GM23338 (cell line): Measurements from ENCODE around the gene XKRX. TPM values are rescaled to one million over a fixed set of nuclear protein-coding genes. Genes with fewer than 3 reads are reported as not detected.

Source experiments
- ATAC-seq: fragments of 200-7000 bp; cut with Tn5 transposase; 3 replicates; pipeline ENCODE4 v1.9.1; 2020
- DNase-seq: peaks from one replicate; pipeline ENCODE4 v3.0.0-alpha.2; 2015; ENCODE audit warnings: low spot score
- H2AFZ ChIP-seq: fragments of 200-600 bp; sonication (generic); 2 replicates; pipeline ENCODE4 v1.8.0; 2016; ENCODE audit warnings: antibody characterized with exemption, mild to moderate bottlenecking, moderate library complexity
- H3F3A ChIP-seq: fragments of 200-600 bp; sonication (generic); replicated peaks from 2 replicates; pipeline ENCODE4 v1.8.0; 2017; ENCODE audit warnings: antibody characterized with exemption, mixed run types, low read depth
- H3K27ac ChIP-seq: fragments of 200-600 bp; sonication (generic); 2 replicates; pipeline ENCODE4 v1.6.1; 2016; ENCODE audit warnings: low read depth
- H3K27me3 ChIP-seq: fragments of 200-600 bp; sonication (generic); 2 replicates; pipeline ENCODE4 v1.8.0; 2016; ENCODE audit warnings: mild to moderate bottlenecking, mixed run types, moderate library complexity; ENCODE audit not compliant: insufficient read depth
- H3K36me3 ChIP-seq: fragments of 200-600 bp; sonication (generic); 2 replicates; pipeline ENCODE4 v1.8.0; 2016; ENCODE audit warnings: mild to moderate bottlenecking; ENCODE audit not compliant: insufficient read depth
- H3K4me1 ChIP-seq: fragments of 200-600 bp; sonication (generic); 2 replicates; pipeline ENCODE4 v1.8.0; 2016; ENCODE audit warnings: mild to moderate bottlenecking, moderate library complexity; ENCODE audit not compliant: insufficient read depth
- H3K4me2 ChIP-seq: fragments of 200-600 bp; sonication (generic); 2 replicates; pipeline ENCODE4 v1.7.1; 2017; ENCODE audit warnings: mixed run types
- H3K4me3 ChIP-seq: fragments of 200-600 bp; sonication (generic); 2 replicates; pipeline ENCODE4 v1.6.1; 2016; ENCODE audit warnings: mixed run types
- H3K79me2 ChIP-seq: fragments of 200-600 bp; sonication (generic); replicated peaks from 2 replicates; pipeline ENCODE4 v1.8.0; 2017; ENCODE audit warnings: mild to moderate bottlenecking; ENCODE audit not compliant: insufficient read depth
- H3K9me2 ChIP-seq: fragments of 200-600 bp; sonication (generic); 2 replicates; pipeline ENCODE4 v1.8.0; 2017; ENCODE audit not compliant: insufficient read depth
- H4K20me1 ChIP-seq: fragments of 200-600 bp; sonication (generic); replicated peaks from 2 replicates; pipeline ENCODE4 v1.8.0; 2017; ENCODE audit warnings: mild to moderate bottlenecking; ENCODE audit not compliant: insufficient read depth
- H3K27ac Mint-ChIP-seq: 2 replicates; pipeline ENCODE4 v1.8.0; 2020; ENCODE audit warnings: inconsistent platforms, mild to moderate bottlenecking, moderate library complexity, mixed read lengths
- H3K27me3 Mint-ChIP-seq: 3 replicates; pipeline ENCODE4 v1.8.0; 2022; ENCODE audit warnings: low read depth, mild to moderate bottlenecking, moderate library complexity, mixed read lengths, inconsistent platforms; ENCODE audit not compliant: insufficient read depth, poor library complexity
- H3K36me3 Mint-ChIP-seq: 3 replicates; pipeline ENCODE4 v1.8.0; 2021; ENCODE audit warnings: low read depth, mild to moderate bottlenecking, inconsistent platforms, moderate library complexity, mixed read lengths
- H3K4me1 Mint-ChIP-seq: 3 replicates; pipeline ENCODE4 v1.8.0; 2020; ENCODE audit warnings: mild to moderate bottlenecking, inconsistent platforms, mixed read lengths
- H3K4me3 Mint-ChIP-seq: 3 replicates; pipeline ENCODE4 v1.8.0; 2021; ENCODE audit warnings: moderate library complexity, mild to moderate bottlenecking, inconsistent platforms, mixed read lengths
- H3K9me3 Mint-ChIP-seq: 3 replicates; pipeline ENCODE4 v1.8.0; 2020; ENCODE audit warnings: moderate library complexity, mild to moderate bottlenecking, inconsistent platforms, mixed read lengths
- CREB1 ChIP-seq: fragments of 250-450 bp; sonication (Bioruptor Pico); IDR thresholded peaks from 2 replicates; pipeline ENCODE4 v1.5.0; 2020; ENCODE audit warnings: low read depth, mild to moderate bottlenecking, moderate library complexity
- EZH2 ChIP-seq: fragments of 200-600 bp; sonication (generic); IDR thresholded peaks from one replicate; pipeline ENCODE4 v1.8.0; 2017; ENCODE audit warnings: antibody characterized with exemption, mild to moderate bottlenecking, low read depth; ENCODE audit not compliant: unreplicated experiment
- EZH2phosphoT487 ChIP-seq: fragments of 200-600 bp; sonication (generic); IDR thresholded peaks from one replicate; pipeline ENCODE4 v1.8.1; 2018; ENCODE audit warnings: antibody characterized with exemption; ENCODE audit not compliant: unreplicated experiment
- JUNB ChIP-seq: IDR thresholded peaks from one replicate; pipeline ENCODE4 v1.6.1; 2016; ENCODE audit warnings: antibody characterized with exemption; ENCODE audit not compliant: unreplicated experiment
- NANOG ChIP-seq: IDR thresholded peaks from 2 replicates; pipeline ENCODE4 v1.6.1; 2016; ENCODE audit warnings: antibody characterized with exemption, borderline replicate concordance
- POLR2AphosphoS5 ChIP-seq: IDR thresholded peaks from 2 replicates; pipeline ENCODE4 v1.6.1; 2016; ENCODE audit warnings: antibody characterized with exemption, low read depth
- STAT1 ChIP-seq: IDR thresholded peaks from one replicate; pipeline ENCODE4 v1.6.1; 2016; ENCODE audit warnings: antibody characterized with exemption; ENCODE audit not compliant: unreplicated experiment
- ZNF114 ChIP-seq: fragments of 250-450 bp; sonication (Bioruptor Pico); IDR thresholded peaks from 2 replicates; pipeline ENCODE4 v1.5.0; 2020; ENCODE audit warnings: mild to moderate bottlenecking, moderate library complexity
- ZNF331 ChIP-seq: fragments of 250-450 bp; sonication (Bioruptor Pico); IDR thresholded peaks from 2 replicates; pipeline ENCODE4 v1.5.0; 2020; ENCODE audit warnings: low read depth, mild to moderate bottlenecking, moderate library complexity
- ZNF462 ChIP-seq: fragments of 250-450 bp; sonication (Bioruptor Pico); IDR thresholded peaks from 2 replicates; pipeline ENCODE4 v1.5.0; 2020; ENCODE audit warnings: mild to moderate bottlenecking, moderate library complexity
- polyA plus RNA-seq: library from polyadenylated mRNA; unstranded; fragments of >200 nt; fragmentation: Nextera tagmentation; extraction: Ambion mirVana; gene quantifications from 2 replicates; pipeline ENCODE4 v1.2.1, GENCODE V29; 2016
- total RNA-seq: library from RNA; depleted of rRNA; stranded (reverse); fragments of >200 nt; shearing (Covaris generic); gene quantifications from 2 replicates; pipeline ENCODE4 v1.2.3, GENCODE V29; 2014
- TF ChIP-seq, protein P1 (sequence below): IDR thresholded peaks from one replicate; pipeline ENCODE4 v1.6.1; 2018; ENCODE audit warnings: antibody characterized with exemption; ENCODE audit not compliant: unreplicated experiment
- TF ChIP-seq, protein P2 (sequence below), 2 experiments: fragments of 200-600 bp in 1 of 2; sonication (generic) in 1 of 2; conservative IDR thresholded peaks; 2 replicates each; pipeline versions ENCODE4 v1.5.1 to v1.6.1; 2016 to 2017; ENCODE audit warnings: antibody characterized with exemption in 2 of 2, low read depth in 2 of 2, mild to moderate bottlenecking in 2 of 2, moderate library complexity in 1 of 2
- TF ChIP-seq, protein P3 (sequence below): IDR thresholded peaks from 2 replicates; pipeline ENCODE4 v1.6.1; 2016; ENCODE audit warnings: antibody characterized with exemption

The XKRX gene
- total and polyA plus RNA-seq, 2 experiments from 2014 or later: 0.16 to 0.83 TPM

DNA sequence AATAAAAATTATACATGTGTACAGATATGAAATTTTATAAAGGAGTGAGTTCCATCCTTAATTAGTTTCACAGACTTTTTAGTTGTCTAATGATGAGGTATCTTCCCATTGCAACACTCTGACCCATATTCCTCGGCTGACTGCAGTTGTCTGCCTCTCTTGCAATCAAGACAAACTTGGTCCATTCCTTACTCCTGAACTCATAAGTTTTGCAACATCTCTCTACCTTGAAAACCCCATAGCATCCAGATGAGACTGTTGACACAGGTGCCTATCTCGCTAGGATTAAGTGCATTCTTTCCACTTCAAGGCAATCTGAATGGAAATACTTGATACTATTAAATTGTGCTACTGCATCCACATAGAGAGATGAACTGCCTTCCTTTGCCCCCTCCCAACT lies 2.3 kb downstream of the XKRX start:
- H3K4me1 Mint-ChIP-seq: peaks cover 2% of the 10 kb centered on the region; the same call in 2 of the 3 replicates
- H3K4me3 ChIP-seq: no peak overlapping the region
- H3K4me1 ChIP-seq: no peaks in the 10 kb centered on the region
- H4K20me1 ChIP-seq: no peaks in the 10 kb centered on the region
- no peaks in the 10 kb centered on the region for H3K79me2 ChIP-seq
- peaks cover 12% of the 10 kb centered on the region for H3K27me3 Mint-ChIP-seq
- no peak for DNase-seq
- H3K4me2 ChIP-seq: no peak overlapping the region
- no peaks in the 10 kb centered on the region for H3F3A ChIP-seq
- peaks cover 3% of the 10 kb centered on the region; the same call in 1 of the 3 replicates for H3K36me3 Mint-ChIP-seq
- TF ChIP-seq, protein P1, sequence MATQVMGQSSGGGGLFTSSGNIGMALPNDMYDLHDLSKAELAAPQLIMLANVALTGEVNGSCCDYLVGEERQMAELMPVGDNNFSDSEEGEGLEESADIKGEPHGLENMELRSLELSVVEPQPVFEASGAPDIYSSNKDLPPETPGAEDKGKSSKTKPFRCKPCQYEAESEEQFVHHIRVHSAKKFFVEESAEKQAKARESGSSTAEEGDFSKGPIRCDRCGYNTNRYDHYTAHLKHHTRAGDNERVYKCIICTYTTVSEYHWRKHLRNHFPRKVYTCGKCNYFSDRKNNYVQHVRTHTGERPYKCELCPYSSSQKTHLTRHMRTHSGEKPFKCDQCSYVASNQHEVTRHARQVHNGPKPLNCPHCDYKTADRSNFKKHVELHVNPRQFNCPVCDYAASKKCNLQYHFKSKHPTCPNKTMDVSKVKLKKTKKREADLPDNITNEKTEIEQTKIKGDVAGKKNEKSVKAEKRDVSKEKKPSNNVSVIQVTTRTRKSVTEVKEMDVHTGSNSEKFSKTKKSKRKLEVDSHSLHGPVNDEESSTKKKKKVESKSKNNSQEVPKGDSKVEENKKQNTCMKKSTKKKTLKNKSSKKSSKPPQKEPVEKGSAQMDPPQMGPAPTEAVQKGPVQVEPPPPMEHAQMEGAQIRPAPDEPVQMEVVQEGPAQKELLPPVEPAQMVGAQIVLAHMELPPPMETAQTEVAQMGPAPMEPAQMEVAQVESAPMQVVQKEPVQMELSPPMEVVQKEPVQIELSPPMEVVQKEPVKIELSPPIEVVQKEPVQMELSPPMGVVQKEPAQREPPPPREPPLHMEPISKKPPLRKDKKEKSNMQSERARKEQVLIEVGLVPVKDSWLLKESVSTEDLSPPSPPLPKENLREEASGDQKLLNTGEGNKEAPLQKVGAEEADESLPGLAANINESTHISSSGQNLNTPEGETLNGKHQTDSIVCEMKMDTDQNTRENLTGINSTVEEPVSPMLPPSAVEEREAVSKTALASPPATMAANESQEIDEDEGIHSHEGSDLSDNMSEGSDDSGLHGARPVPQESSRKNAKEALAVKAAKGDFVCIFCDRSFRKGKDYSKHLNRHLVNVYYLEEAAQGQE: no peak
- TF ChIP-seq NANOG (no peak), EZH2phosphoT487 (no peak), ZNF114 (CRISPR knock-in tag) (no peak), JUNB (no peak), CREB1 (no peak), ZNF462 (no peak), ZNF331 (CRISPR knock-in tag) (no peak), POLR2AphosphoS5 (no peak), EZH2 (no peak), STAT1 (no peak)
- TF ChIP-seq, protein P2, sequence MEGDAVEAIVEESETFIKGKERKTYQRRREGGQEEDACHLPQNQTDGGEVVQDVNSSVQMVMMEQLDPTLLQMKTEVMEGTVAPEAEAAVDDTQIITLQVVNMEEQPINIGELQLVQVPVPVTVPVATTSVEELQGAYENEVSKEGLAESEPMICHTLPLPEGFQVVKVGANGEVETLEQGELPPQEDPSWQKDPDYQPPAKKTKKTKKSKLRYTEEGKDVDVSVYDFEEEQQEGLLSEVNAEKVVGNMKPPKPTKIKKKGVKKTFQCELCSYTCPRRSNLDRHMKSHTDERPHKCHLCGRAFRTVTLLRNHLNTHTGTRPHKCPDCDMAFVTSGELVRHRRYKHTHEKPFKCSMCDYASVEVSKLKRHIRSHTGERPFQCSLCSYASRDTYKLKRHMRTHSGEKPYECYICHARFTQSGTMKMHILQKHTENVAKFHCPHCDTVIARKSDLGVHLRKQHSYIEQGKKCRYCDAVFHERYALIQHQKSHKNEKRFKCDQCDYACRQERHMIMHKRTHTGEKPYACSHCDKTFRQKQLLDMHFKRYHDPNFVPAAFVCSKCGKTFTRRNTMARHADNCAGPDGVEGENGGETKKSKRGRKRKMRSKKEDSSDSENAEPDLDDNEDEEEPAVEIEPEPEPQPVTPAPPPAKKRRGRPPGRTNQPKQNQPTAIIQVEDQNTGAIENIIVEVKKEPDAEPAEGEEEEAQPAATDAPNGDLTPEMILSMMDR (conservative IDR thresholded peaks at IDR 0.05; ENCODE audit: low read depth in 2 of 2): no peak
- TF ChIP-seq, protein P3, sequence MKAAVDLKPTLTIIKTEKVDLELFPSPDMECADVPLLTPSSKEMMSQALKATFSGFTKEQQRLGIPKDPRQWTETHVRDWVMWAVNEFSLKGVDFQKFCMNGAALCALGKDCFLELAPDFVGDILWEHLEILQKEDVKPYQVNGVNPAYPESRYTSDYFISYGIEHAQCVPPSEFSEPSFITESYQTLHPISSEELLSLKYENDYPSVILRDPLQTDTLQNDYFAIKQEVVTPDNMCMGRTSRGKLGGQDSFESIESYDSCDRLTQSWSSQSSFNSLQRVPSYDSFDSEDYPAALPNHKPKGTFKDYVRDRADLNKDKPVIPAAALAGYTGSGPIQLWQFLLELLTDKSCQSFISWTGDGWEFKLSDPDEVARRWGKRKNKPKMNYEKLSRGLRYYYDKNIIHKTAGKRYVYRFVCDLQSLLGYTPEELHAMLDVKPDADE: no peak
- no peak overlapping the region for H3K27ac Mint-ChIP-seq
- H3K27me3 ChIP-seq: peaks cover 13% of the 10 kb centered on the region
- H3K9me2 ChIP-seq: no peaks in the 10 kb centered on the region
- no peaks in the 10 kb centered on the region for H3K36me3 ChIP-seq
- no peak overlapping the region for H3K4me3 Mint-ChIP-seq
- H3K9me3 Mint-ChIP-seq: no peaks in the 10 kb centered on the region; the same call in 2 of the 3 replicates
- H2AFZ ChIP-seq: no peak overlapping the region
- no peak for ATAC-seq
- no peak overlapping the region for H3K27ac ChIP-seq
